ENCODE data around the gene KRTAP24-1. TPM values are rescaled to one million over a fixed set of nuclear protein-coding genes. Genes with fewer than 3 reads are reported as not detected.

KRTAP24-1 gene
- total and polyA plus RNA-seq, 12 donors = not detected

DNA sequence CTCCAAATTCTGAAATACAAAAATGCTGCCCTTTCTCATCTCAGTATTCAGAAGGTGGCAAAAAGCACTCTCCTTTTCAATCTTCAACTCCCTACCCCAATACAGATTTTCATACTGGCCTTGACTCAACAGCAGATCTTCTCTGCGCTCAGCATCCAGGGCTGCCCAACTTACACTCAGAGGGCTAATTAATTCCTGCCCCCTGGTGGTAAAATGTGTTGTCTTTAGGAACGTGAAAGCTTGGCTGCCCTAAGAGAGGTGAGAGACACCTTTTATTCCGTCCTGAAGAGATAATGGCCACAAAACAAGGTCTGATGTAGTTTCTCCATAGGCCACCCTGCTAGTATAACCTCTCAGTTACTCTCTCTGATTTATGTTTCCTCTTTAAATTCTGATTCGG lies 25.0 kb downstream of the KRTAP24-1 start:
- no peak for DNase-seq
- 57 to 68% methylated on average over 4 of the region's 4 CpGs for WGBS, 2 donors
- Histone ChIP-seq H3K36me3 (no peaks in the 10 kb centered on the region), H3K9me3 (no peaks in the 10 kb centered on the region), H3K4me3 (no peak overlapping the region), H3K4me1 (no peaks in the 10 kb centered on the region), H3K27ac (no peak overlapping the region), H3K27me3 (no peaks in the 10 kb centered on the region)
- intact Hi-C loops (cut with DNase I) = no loop called here
- TF ChIP-seq CTCF (IDR thresholded peaks at IDR 0.05) = peak in 7 of 9 donors; percentile 11 to 41 (median 28)
- no peak for ATAC-seq

- Histone ChIP-seq H3K27me3 (no peaks in the 10 kb centered on the region), H3K9me3 (peaks cover 0 to 9% (median 0%) of the 10 kb centered on the region in 11 donors), H3K4me3 (no peak overlapping the region), H3K36me3 (no peaks in the 10 kb centered on the region), H3K4me1 (no peaks in the 10 kb centered on the region), H3K27ac (no peak overlapping the region)
- no peak for TF ChIP-seq CTCF (IDR thresholded peaks at IDR 0.05)
- DNase-seq = no peak
- no peak for ATAC-seq
- WGBS, 2 donors = 89% methylated on average over 4 of the region's 4 CpGs
- intact Hi-C loops (cut with DNase I) = no loop called here
Measured at GRCh38 chr21:30256100-30256499, 26.6 kb downstream of the KRTAP24-1 start.

- no peak for ATAC-seq
- peaks cover 0 to 10% (median 0%) of the 10 kb centered on the region in 11 donors for H3K9me3 ChIP-seq
- 38 to 74% methylated on average over 1 of the region's 1 CpG for WGBS, 2 donors
- H3K4me3 ChIP-seq = no peak overlapping the region
- no peaks in the 10 kb centered on the region for H3K36me3 ChIP-seq
- H3K27me3 ChIP-seq = no peaks in the 10 kb centered on the region
- H3K27ac ChIP-seq = no peak overlapping the region
- H3K4me1 ChIP-seq = no peaks in the 10 kb centered on the region
- intact Hi-C loops (cut with DNase I) = no loop called here
- TF ChIP-seq CTCF (IDR thresholded peaks at IDR 0.05) = no peak
- no peak for DNase-seq
Measured at GRCh38 chr21:30255679-30256078, 27.1 kb downstream of the KRTAP24-1 start.

DNA sequence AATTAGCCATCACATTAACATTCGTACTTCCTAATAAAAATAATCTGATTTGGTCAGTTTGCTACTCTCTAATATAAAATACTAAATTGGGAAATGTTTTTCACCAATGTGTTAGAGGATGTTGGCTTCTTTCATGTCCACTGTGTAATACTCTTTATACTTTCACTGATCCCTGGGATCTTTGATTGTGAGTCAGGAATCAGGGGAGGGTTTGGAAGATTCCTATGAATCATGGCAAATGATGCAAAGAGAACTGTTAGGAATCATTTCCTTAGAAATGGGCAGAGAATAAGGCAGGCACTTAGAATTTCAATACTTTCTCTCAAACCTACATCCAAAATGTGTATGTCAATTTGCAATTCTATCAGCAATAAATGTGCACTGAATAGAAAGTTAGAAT lies 31.0 kb downstream of the KRTAP24-1 start:
- 79 to 81% methylated on average over 1 of the region's 1 CpG for WGBS, 2 donors
- intact Hi-C loops (cut with DNase I) = no loop called here
- no peak overlapping the region for H3K27ac ChIP-seq
- no peak for TF ChIP-seq CTCF (IDR thresholded peaks at IDR 0.05)
- no peaks in the 10 kb centered on the region for H3K4me1 ChIP-seq
- no peaks in the 10 kb centered on the region for H3K27me3 ChIP-seq
- H3K9me3 ChIP-seq = peaks cover 0 to 10% (median 0%) of the 10 kb centered on the region in 11 donors
- H3K4me3 ChIP-seq = no peak overlapping the region
- no peak for DNase-seq
- H3K36me3 ChIP-seq = no peaks in the 10 kb centered on the region
- no peak for ATAC-seq
